Heart left ventricle (tissue), 13 donors: Measurements from ENCODE around the gene CDH26.

ENCODE experiments used
- POLR2A ChIP-seq, 2 donors: fragments of 450-650 bp; IDR thresholded peaks; one replicate each; pipeline ENCODE4 v1.6.1; 2017; ENCODE audit warnings: antibody characterized with exemption in 2 of 2, mild to moderate bottlenecking in 2 of 2, moderate library complexity in 2 of 2
- TF ChIP-seq, protein P1 (sequence below), 12 donors: fragments of 200-600 bp; sonication (generic) in 4 of 12; IDR thresholded peaks; one replicate each; pipeline versions ENCODE4 v1.5.0 to v1.8.0; 2018 to 2022; ENCODE audit warnings: antibody characterized with exemption in 12 of 12, mild to moderate bottlenecking in 5 of 12
- donor health status: ischemic (EF 13 %, LVEDD 7.1; RV severe dilation, severe dysfunction).
- donor health status: DM: no; HTN: yes; CAD: no.
- donor health status: DM: no; HTN: no; CAD: no.
- donor health status: ischemic (EF 25% LVEDD 6.9; RV normal size, moderate dysfunction).
- donor health status: ischemic (EF 25% LVEDD 5.7; RV mildly dilated, moderate dysfunction).
- donor health status: ischemic (EF 35%, LVEDD 5.7; RV mildly dilated, moderate dysfunction).
- donor health status: nonischemic (EF 11% LVEDD 7.7; RV severe dilation, severe dysfunction).
- donor health status: DM: yes; HTN: yes; CAD: no.
- donor health status: PGD.
- donor health status: ischemic (EF 29% LVEDD 5.4; RV normal size, mild dysfunction).
- donor health status: nonischemic (EF 23%, LVEDD 6.1; RV moderate dilation, normal function).

DNA sequence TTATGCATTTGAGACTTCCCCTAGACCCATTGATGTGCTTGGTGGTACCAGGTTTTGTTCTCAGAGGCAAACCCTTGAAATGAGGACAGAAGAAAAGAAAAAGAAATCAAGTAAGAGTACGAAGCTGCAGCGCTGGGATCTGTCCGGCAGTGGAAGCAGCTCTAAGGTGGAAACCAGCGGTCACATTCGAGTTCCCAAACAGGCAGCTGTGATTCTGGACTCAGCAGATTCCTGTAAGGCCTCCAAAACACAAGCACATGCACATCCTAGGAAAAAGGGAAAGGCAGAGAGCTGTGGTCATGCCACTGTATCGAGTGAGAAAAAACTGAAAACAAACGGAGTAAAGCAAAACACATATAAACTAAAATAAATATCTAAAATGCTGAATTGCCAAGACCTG is 13.5 kb upstream of the CDH26 start:
- TF ChIP-seq, protein P1, sequence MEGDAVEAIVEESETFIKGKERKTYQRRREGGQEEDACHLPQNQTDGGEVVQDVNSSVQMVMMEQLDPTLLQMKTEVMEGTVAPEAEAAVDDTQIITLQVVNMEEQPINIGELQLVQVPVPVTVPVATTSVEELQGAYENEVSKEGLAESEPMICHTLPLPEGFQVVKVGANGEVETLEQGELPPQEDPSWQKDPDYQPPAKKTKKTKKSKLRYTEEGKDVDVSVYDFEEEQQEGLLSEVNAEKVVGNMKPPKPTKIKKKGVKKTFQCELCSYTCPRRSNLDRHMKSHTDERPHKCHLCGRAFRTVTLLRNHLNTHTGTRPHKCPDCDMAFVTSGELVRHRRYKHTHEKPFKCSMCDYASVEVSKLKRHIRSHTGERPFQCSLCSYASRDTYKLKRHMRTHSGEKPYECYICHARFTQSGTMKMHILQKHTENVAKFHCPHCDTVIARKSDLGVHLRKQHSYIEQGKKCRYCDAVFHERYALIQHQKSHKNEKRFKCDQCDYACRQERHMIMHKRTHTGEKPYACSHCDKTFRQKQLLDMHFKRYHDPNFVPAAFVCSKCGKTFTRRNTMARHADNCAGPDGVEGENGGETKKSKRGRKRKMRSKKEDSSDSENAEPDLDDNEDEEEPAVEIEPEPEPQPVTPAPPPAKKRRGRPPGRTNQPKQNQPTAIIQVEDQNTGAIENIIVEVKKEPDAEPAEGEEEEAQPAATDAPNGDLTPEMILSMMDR (IDR thresholded peaks at IDR 0.05) = no peak
- no peak for TF ChIP-seq POLR2A (IDR thresholded peaks at IDR 0.05)
